GM21723 (cell line): ENCODE data around the gene SRXN1.

Source experiments
- ATAC-seq: cut with Tn5 transposase; IDR thresholded peaks from one replicate; pipeline ENCODE4 v1.9.1; 2021; ENCODE audit warnings: mild to moderate bottlenecking, moderate library complexity; ENCODE audit not compliant: unreplicated experiment

Gene SRXN1

DNA sequence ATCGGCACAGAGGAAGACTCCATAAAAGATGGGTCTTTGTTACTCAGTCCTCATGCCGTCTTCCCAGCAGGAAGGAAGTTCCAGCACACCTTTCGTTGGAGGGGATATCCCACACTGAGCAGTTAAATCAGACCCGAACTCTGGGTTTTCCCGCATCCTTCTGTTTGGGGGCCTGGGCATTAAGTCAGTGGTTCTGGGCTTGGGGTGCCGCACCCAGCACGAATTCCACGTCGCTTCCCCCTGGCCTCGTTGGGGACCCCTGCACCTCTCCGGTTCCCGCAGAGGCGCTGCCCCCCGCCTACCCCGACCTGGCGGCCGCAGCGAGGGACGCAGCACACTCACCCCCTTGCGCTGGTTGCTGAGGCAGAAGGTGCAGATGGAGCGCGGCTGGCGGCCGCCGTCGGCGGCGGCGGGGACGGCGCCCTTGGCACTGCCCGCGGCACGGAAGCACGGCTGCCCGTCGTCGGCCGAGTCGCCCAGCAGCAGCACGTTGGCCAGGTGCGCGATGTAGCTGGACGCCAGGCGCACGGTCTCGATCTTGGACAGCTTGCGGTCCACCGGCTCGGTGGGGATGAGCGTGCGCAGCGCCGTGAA lies 43.5 kb downstream of the SRXN1 start:
- no peak for ATAC-seq

DNA sequence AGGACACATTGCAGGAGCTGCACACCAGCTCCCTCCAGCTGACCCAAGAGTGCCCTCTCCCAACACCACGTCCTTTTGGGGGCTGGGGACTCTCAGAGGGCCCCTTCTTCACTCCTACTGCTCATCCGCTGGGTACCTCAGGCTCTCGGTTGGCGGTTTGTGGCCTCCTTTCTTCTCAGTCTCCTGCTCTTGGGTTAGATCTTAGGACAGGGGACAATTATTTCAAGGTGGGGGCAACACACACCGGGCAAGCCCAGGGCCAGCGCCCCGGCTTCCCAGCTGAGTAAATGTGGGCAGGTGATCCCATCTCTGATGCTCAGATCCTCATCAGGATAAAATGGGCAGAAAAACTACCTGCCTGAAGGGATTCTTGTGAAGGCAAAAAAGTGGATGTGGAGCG lies 44.0 kb downstream of the SRXN1 start:
- no peak for ATAC-seq

DNA sequence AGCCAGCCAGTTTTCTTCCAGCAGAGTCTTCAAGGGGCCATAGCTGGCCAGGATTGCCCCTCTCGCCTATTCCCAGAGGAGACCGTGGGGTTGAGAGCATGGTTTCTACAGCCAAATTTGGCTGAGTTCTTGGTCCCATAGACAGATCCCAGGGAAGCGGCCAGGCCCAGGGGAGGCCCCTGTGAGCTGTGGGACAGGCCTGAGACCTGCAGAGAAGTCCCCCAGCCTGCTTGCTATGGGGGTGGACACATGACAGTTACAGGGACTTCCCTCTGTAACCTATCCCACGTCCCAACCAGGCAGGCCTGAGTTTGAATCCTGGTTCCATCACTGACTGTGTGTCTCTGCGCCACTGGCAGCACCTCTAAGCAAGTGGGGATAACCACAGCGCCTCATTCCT lies 45.5 kb downstream of the SRXN1 start:
- no peak for ATAC-seq

DNA sequence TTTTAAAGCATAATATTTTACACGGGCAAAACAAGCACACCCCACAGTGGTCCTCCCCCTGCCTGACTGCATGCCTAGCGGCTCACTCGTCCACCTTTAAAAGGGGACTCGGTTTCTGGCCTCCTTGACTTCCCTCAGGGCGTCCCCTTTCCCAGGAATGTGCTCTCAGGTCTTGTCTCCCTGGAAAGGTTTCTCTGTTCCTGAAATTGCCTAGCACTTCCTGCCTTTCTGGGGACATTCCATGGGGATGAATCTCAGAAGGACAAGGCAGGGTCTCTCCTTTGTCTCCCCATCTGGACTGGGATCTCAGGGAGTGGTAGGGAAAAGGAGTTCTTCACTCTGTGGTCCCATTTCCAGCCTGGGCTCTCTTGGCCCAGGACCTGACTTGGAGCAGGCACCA lies 47.8 kb downstream of the SRXN1 start:
- ATAC-seq, result no peak

DNA sequence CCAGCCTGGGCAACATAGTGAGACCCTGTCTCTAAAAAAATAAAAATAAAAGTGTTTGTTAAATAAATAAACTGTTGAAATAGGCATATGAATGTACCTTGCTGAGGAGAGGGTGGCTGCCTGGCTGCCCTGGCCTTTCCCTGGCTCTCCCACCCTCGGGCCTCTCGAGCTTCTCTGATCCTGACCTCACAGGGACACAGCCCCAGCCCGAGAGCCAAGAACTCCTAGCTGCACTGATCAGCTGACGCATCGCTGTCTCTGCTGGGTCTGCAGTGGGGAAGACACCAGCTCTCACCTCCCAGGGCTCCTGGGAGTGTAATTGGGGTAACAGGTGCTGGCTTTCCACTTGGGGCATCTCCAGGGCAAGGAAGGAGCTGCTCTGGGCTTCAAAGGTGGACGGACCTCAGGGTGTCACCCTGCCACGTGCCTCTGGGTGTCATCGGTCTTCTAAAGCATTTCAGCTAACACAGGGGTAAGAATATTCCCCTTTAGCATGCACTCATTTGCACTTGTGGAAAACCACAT lies 49.8 kb downstream of the SRXN1 start:
- no peak for ATAC-seq

DNA sequence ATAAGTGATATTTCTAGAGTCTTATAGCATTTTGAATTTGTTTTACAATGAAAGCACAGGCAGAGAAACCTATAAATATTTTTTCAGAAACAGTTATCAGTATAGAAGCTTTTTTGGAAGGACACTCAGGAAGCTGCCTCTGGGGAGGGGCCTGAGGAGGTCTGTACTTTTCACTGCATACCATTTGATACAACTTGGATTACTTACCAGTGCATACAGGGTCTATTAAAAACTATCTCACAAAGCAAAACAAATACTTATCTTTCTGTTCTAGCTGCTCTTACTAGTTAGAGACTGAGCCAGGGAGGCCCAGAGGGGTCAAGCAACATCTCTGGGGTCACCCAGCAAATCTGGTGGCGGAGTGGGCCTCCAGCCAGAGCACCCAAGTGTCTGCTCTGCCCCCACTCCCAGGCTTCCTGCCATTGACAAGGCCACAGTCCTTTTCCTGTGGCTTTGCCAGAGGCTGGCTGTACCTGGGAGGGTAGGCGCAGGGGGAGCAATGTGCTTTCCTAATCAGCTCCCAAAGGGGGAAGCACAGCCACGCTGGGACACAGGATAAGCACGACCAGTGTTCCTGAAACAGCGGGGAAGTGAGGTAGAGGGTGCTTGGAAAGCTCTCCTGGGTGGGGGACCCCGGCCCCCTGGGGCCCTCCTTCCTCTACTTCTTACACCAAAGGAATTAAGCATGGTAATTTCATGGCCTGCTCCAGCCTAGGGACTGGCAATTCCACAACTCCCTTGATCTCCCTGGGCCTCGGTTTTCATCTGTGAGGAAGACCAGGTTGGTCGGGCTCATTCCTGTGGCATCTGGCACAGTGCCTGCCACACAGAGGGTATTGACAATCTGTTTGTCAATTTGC lies 50.7 kb downstream of the SRXN1 start:
- ATAC-seq, result no peak

DNA sequence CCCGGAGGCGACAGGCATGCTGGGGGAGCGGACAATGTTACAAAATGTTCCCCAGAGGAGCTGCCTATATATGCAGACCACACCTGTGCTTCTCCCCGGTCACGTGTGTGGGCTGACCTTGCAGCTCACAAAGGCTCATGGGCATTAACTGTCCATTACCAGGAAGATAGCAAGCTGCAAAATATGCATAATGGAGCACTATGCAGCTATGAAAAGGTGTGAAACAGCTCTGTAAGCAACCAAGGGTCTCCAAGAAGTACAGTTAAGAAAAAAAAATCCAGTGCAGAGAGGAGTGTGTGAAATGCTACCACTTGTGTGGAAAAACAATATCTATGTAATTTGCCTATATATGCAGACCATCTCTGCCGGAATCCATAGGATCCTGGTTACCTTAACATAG lies 52.3 kb downstream of the SRXN1 start:
- no peak for ATAC-seq

DNA sequence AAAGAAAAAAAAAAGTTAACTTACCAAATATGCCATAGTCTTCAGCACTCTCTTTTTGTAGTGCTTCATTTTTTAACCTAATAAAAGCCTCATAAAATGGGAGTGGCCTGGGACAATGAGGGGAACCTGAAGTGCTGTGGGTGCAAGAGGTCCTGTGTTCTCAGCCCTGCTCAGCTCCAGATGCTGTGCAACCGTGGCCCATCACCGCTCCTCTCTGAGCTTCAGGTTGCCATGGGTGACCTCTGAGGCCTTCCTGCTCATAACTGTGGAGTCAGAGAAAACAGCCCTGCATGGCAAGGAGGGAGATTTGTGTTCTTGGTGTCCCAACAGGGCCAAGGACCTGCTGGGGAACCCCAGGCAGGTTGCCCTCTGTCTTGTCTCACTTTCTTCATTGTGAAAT lies 52.9 kb downstream of the SRXN1 start:
- ATAC-seq, result no peak

DNA sequence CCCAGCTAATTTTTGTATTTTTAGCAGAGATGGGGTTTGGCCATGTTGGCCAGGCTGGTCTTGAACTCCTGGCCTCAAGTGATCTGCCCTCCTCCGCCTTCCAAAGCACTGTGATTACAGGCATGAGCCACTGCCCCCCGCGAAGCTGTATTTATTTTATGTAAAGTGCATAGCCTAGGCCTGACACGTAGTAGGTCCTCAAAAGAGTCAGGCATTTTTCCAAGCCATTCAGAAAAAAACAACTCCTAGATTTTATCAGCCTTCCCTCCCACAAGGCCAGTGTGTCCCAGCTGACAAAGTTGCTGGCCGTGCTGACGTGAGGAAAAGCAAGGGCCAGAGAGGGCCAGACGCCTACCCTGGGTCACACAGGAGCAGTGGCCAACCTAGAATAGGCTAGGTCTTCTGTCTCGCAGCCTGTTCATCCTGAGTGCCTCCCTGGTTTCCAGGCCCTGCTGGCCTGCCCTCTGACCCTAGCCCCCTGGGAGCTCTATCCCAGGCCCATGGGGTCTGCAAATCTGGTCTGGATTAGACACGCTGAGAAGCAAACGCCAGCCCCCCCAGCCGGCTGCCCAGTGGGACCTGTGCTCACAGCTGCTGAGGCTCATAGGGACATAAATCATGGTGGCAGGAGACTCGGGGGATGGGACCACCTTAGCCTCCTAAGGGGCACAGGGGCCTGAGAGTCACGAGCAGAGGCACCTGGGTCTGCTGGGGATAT lies 54.7 kb downstream of the SRXN1 start:
- ATAC-seq, result no peak

DNA sequence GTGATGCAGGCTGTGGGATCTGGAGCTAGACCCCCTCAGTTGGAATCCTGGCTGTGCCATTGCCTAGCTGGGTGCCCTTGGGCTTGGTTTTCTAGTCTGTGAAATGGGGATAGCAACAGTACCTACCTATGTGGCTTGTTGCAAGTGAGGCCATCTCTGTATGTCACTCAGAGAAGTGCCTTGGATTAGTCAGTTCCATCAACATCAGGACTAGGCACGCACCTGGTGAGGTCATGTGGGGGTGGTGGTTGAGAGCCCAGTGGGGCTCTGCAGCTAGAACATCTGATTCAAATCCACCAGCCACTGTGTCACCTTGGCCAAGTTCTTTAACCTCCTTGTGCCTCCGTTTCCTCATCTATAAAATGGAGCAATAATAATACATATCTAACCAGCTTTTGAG lies 55.4 kb downstream of the SRXN1 start:
- ATAC-seq, result no peak
